GM23338 (cell line): Measurements from ENCODE around the gene ASB15.

Experiments used
- CTCF ChIP-seq, 2 experiments: fragments of 200-600 bp in 1 of 2; sonication (generic) in 1 of 2; conservative IDR thresholded peaks; 2 replicates each; pipeline versions ENCODE4 v1.5.1 to v1.6.1; 2016 to 2017; ENCODE audit warnings: antibody characterized with exemption in 2 of 2, low read depth in 2 of 2, mild to moderate bottlenecking in 2 of 2, moderate library complexity in 1 of 2
- EZH2 ChIP-seq: fragments of 200-600 bp; sonication (generic); IDR thresholded peaks from one replicate; pipeline ENCODE4 v1.8.0; 2017; ENCODE audit warnings: antibody characterized with exemption, mild to moderate bottlenecking, low read depth; ENCODE audit not compliant: unreplicated experiment
- EZH2phosphoT487 ChIP-seq: fragments of 200-600 bp; sonication (generic); IDR thresholded peaks from one replicate; pipeline ENCODE4 v1.8.1; 2018; ENCODE audit warnings: antibody characterized with exemption; ENCODE audit not compliant: unreplicated experiment
- POLR2AphosphoS5 ChIP-seq: IDR thresholded peaks from 2 replicates; pipeline ENCODE4 v1.6.1; 2016; ENCODE audit warnings: antibody characterized with exemption, low read depth

- TF ChIP-seq EZH2 (no peak), CTCF (conservative IDR thresholded peaks at IDR 0.05; ENCODE audit: low read depth in 2 of 2) (no peak), POLR2AphosphoS5 (no peak), EZH2phosphoT487 (no peak)
Measured at GRCh38 chr7:123662293-123662692, 60.7 kb downstream of the ASB15 start.
